Gastroesophageal sphincter (tissue), 4 donors: Measurements from ENCODE around the gene ELL2. TPM values are rescaled to one million over a fixed set of nuclear protein-coding genes. Genes with fewer than 3 reads are reported as not detected.

Experiments
- ATAC-seq: fragments of 150-250 bp; one replicate; pipeline ENCODE4 v1.9.1; 2016; ENCODE audit warnings: mild to moderate bottlenecking, moderate library complexity
- H3K27ac ChIP-seq, 4 donors: fragments of 200-600 bp; sonication (generic) in 3 of 4; 1 replicate in 3 of 4; 2 replicates in 1 of 4; pipeline ENCODE4 v1.5.1; 2016 to 2019
- H3K27me3 ChIP-seq: fragments of 200-600 bp; sonication (generic); one replicate; pipeline ENCODE4 v1.5.1; 2019
- H3K36me3 ChIP-seq, 2 donors: fragments of 200-600 bp; sonication (generic); one replicate each; pipeline ENCODE4 v1.5.1; 2019; ENCODE audit warnings: control low read depth in 1 of 2
- H3K4me1 ChIP-seq, 3 donors: fragments of 200-600 bp; sonication (generic); 1 replicate in 2 of 3; 2 replicates in 1 of 3; pipeline ENCODE4 v1.5.1; 2016 to 2019; ENCODE audit warnings: control low read depth in 2 of 3
- H3K4me3 ChIP-seq, 2 donors: fragments of 200-600 bp; sonication (generic); one replicate each; pipeline ENCODE4 v1.5.1; 2019; ENCODE audit warnings: mild to moderate bottlenecking in 1 of 2, moderate library complexity in 1 of 2
- H3K9me3 ChIP-seq, 3 donors: fragments of 200-600 bp; sonication (generic); one replicate each; pipeline ENCODE4 v1.5.1; 2017 to 2019; ENCODE audit warnings: control low read depth in 2 of 3
- CTCF ChIP-seq, 4 experiments: fragments of 200-600 bp in 2 of 4; fragments of 450-650 bp in 2 of 4; sonication (generic) in 1 of 4; IDR thresholded peaks; one replicate each; pipeline ENCODE4 v1.5.1; 2017 to 2019; ENCODE audit warnings: antibody characterized with exemption in 4 of 4, mild to moderate bottlenecking in 2 of 4, moderate library complexity in 2 of 4
- EP300 ChIP-seq: sonication (generic); formaldehyde crosslinking; IDR thresholded peaks from one replicate; pipeline ENCODE4 v1.6.1; 2017; ENCODE audit warnings: antibody characterized with exemption, mild to moderate bottlenecking
- POLR2A ChIP-seq, 2 donors: fragments of 450-650 bp; IDR thresholded peaks; one replicate each; pipeline ENCODE4 v1.6.1; 2017; ENCODE audit warnings: antibody characterized with exemption in 2 of 2, mild to moderate bottlenecking in 2 of 2, moderate library complexity in 1 of 2
- POLR2AphosphoS5 ChIP-seq: sonication (generic); formaldehyde crosslinking; IDR thresholded peaks from one replicate; pipeline ENCODE4 v1.6.1; 2017; ENCODE audit warnings: antibody characterized with exemption
- WGBS, 2 donors: methylation state at CpG; one replicate each; pipeline ENCODE4 v1.1.5; 2018; ENCODE audit warnings: low coverage in 1 of 2; 5-methylcytosine and 5-hydroxymethylcytosine counted together
- total RNA-seq, 4 donors: library from RNA; depleted of rRNA; stranded (reverse); fragments of >200 nt; gene quantifications; one replicate each; pipeline ENCODE4 v1.1.0, GENCODE V29; 2016

The ELL2 gene
- total RNA-seq, 4 donors from 2014 or later = 38.4 to 117 (median 59.3) TPM

- Histone ChIP-seq H3K4me3 (no peak overlapping the region), H3K4me1 (peaks cover 0 to 16% (median 0%) of the 10 kb centered on the region in 3 donors), H3K36me3 (no peaks in the 10 kb centered on the region), H3K27ac (no peak overlapping the region), H3K9me3 (no peaks in the 10 kb centered on the region), H3K27me3 (no peaks in the 10 kb centered on the region)
- TF ChIP-seq CTCF (IDR thresholded peaks at IDR 0.05) = no peak
- TF ChIP-seq POLR2A (IDR thresholded peaks at IDR 0.05) = no peak
- TF ChIP-seq EP300 = no peak
- TF ChIP-seq POLR2AphosphoS5 = no peak
- whole genome bisulfite sequencing, 2 donors = 95 to 98% methylated on average over 3 to 4 of the region's 4 CpGs
- ATAC-seq = no peak
These were observed 93.5 kb downstream of the ELL2 start for GRCh38 chr5:95868136-95868535.

- no peaks in the 10 kb centered on the region for H3K36me3 ChIP-seq
- H3K4me3 ChIP-seq = no peak overlapping the region
- H3K9me3 ChIP-seq = no peaks in the 10 kb centered on the region
- H3K4me1 ChIP-seq = peaks cover 0 to 22% (median 0%) of the 10 kb centered on the region in 3 donors
- ATAC-seq = no peak
- no peak for TF ChIP-seq POLR2A (IDR thresholded peaks at IDR 0.05)
- TF ChIP-seq EP300 = no peak
- no peak for TF ChIP-seq POLR2AphosphoS5
- no peak for TF ChIP-seq CTCF (IDR thresholded peaks at IDR 0.05)
- H3K27ac ChIP-seq = peak overlapping the region in 1 of 4 donors; percentile 23
- WGBS, 2 donors = 10 to 56% methylated on average over 1 of the region's 1 CpG
- H3K27me3 ChIP-seq = no peaks in the 10 kb centered on the region
These were observed 95.1 kb downstream of the ELL2 start for GRCh38 chr5:95866435-95867040.

GRCh38 chr5:95864944-95865504 is 96.6 kb downstream of the ELL2 start:
- H3K4me3 ChIP-seq = no peak overlapping the region
- H3K4me1 ChIP-seq = peaks cover 0 to 14% (median 0%) of the 10 kb centered on the region in 3 donors
- H3K27ac ChIP-seq = no peak overlapping the region
- H3K27me3 ChIP-seq = no peaks in the 10 kb centered on the region
- ATAC-seq = no peak
- H3K36me3 ChIP-seq = no peaks in the 10 kb centered on the region
- H3K9me3 ChIP-seq = no peaks in the 10 kb centered on the region
- TF ChIP-seq CTCF (IDR thresholded peaks at IDR 0.05) (no peak), POLR2AphosphoS5 (no peak), EP300 (no peak), POLR2A (IDR thresholded peaks at IDR 0.05) (no peak)
- WGBS, 2 donors = 60% methylated on average over 5 of the region's 6 CpGs; no CpG with 5 or more reads in 1 of the 2 donors

- Histone ChIP-seq H3K4me1 (peaks cover 0 to 18% (median 2%) of the 10 kb centered on the region in 3 donors), H3K27ac (no peak overlapping the region), H3K9me3 (no peaks in the 10 kb centered on the region), H3K36me3 (no peaks in the 10 kb centered on the region), H3K27me3 (no peaks in the 10 kb centered on the region), H3K4me3 (no peak overlapping the region)
- ATAC-seq = no peak
- WGBS, 2 donors = 89 to 100% methylated on average over 1 of the region's 1 CpG
- TF ChIP-seq EP300 = no peak
- TF ChIP-seq CTCF (IDR thresholded peaks at IDR 0.05) = no peak
- no peak for TF ChIP-seq POLR2A (IDR thresholded peaks at IDR 0.05)
- no peak for TF ChIP-seq POLR2AphosphoS5
These were observed 97.2 kb downstream of the ELL2 start for GRCh38 chr5:95864456-95864855.

GRCh38 chr5:95863383-95863757 is 98.3 kb downstream of the ELL2 start:
- peak; percentile 20 for ATAC-seq
- TF ChIP-seq CTCF (IDR thresholded peaks at IDR 0.05) = no peak
- no peak for TF ChIP-seq EP300
- no peak for TF ChIP-seq POLR2A (IDR thresholded peaks at IDR 0.05)
- peak; percentile 43 for TF ChIP-seq POLR2AphosphoS5
- WGBS, 2 donors = 56 to 93% methylated on average over 2 of the region's 4 CpGs
- H3K4me3 ChIP-seq = no peak overlapping the region
- peaks cover 0 to 29% (median 6%) of the 10 kb centered on the region in 3 donors for H3K4me1 ChIP-seq
- no peaks in the 10 kb centered on the region for H3K9me3 ChIP-seq
- H3K27me3 ChIP-seq = no peaks in the 10 kb centered on the region
- peak overlapping the region in 3 of 4 donors; percentile 38 to 52 (median 47) for H3K27ac ChIP-seq
- H3K36me3 ChIP-seq = no peaks in the 10 kb centered on the region
